ENCODE measurements around the gene MTMR3.
"Not testable (repeated sequence)": the region's sequence is repeated elsewhere in the genome, so short reads cannot be mapped to it uniquely, and the experiment has no call there.

The MTMR3 gene

GRCh38 chr22:30031328-30031727, 148.4 kb downstream of the MTMR3 start:
- no peak for DNase-seq

GRCh38 chr22:30031764-30032455, 148.9 kb downstream of the MTMR3 start:
- no peak for DNase-seq

DNA sequence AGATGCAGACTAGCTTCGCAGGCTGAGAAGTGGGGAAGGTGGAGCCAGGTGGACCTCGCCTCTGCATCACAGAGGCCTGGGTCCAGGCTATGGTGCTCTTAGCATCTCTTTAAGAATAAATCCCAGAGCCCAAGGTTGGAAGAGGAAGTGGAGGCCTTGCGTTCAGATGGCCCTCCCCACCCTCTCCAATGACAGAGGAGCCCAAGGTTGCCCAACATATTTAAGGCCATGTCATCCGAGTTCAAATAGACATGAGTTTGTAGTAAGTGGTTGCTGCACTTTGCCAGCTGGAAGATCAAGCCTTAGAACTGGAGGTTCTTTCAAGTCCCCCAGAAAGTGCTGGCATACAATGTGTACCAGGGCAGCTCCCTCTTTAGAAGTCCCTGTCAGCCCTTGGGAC, 150.2 kb downstream of the MTMR3 start:
- no peak for DNase-seq

GRCh38 chr22:30033901-30034300, 150.9 kb downstream of the MTMR3 start:
- DNase-seq, result no peak

- no peak for DNase-seq
These were observed 153.7 kb downstream of the MTMR3 start for GRCh38 chr22:30036656-30037055.

- DNase-seq, result no peak
These were observed 155.2 kb downstream of the MTMR3 start for GRCh38 chr22:30038219-30038618.

GRCh38 chr22:30040499-30041260, 157.7 kb downstream of the MTMR3 start:
- DNase-seq, result no peak

DNA sequence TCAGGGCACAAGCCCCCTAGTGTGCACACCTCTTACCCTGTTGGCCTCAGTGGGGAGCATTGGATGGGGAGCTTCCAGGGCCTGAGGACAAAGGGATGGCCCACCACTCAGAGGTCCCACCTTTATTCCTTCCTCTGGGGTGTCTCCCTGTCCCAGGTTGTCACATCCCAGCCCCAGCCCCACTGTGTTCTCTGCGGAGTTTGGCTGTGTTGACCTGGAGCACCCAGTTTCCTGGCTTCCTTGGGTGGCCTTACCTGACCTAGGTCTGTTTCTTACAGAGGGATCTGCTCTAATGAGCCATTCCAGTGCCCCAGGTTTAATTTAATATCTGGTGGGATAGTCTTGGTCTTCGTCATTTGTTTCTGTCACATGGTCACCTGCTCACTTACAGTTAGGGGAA, 158.5 kb downstream of the MTMR3 start:
- DNase-seq, result no peak

GRCh38 chr22:30041881-30042280, 158.9 kb downstream of the MTMR3 start:
- DNase-seq, result no peak

GRCh38 chr22:30043161-30043560, 160.2 kb downstream of the MTMR3 start:
- DNase-seq, result no peak

DNA sequence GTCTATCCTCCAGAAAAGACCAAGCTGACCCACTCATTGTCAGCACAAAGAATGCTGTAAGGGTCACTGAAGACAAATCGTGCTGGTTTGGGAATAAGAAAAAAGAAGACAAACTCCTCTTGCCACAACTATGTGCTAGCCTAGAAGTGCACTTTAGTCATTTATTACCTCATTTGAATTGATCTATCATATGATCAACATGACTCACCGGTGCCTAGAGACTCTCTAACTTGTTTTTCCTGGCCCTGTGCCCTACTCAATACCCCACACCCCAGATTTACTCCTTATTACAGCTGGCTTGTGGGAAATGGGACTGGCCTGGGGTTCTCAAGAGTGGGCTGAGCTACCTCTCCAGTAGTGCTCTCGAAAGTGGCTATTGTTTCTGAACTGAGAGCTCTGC, 161.4 kb downstream of the MTMR3 start:
- no peak for DNase-seq

GRCh38 chr22:30044881-30045493, 162.0 kb downstream of the MTMR3 start:
- no peak for DNase-seq

- no peak for DNase-seq
These were observed 162.5 kb downstream of the MTMR3 start for GRCh38 chr22:30045494-30045887.

- DNase-seq, result no peak
These were observed 163.1 kb downstream of the MTMR3 start for GRCh38 chr22:30045901-30046715.

DNA sequence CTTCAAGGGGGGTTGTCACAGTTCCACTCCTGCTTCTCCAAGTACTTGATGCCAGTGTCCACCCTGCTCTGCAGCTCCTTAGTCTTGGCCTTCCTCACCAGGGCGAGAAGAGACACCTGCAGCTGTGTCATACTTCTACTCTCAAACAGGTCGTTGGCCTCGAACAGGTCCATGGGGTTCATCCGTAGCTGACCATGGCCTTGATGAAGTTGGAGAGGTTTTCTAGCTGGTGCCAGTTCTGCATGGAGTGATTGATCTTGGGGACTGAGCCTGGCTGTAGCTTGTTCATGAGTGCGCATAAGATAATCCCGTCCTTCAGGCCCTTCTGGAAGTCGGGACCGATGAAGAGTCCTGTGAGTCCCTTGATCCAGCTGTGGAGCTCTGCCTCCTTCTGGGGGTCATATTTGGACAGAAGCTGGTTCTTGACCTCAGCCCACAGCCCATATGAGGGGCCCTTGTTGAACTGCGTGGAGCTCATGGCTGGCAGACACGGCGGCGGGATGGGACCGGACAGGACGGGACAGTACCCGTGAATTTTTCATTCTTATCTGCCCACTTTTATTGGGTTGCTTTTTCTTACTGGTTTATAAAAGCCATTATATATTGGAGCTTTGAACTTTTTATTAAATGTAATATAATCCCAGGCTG, 163.9 kb downstream of the MTMR3 start:
- DNase-seq, result no peak

- DNase-seq, result peak; percentile 56
These were observed 164.4 kb downstream of the MTMR3 start for GRCh38 chr22:30047364-30047738.

GRCh38 chr22:30048681-30049080, 165.7 kb downstream of the MTMR3 start:
- no peak for DNase-seq

DNA sequence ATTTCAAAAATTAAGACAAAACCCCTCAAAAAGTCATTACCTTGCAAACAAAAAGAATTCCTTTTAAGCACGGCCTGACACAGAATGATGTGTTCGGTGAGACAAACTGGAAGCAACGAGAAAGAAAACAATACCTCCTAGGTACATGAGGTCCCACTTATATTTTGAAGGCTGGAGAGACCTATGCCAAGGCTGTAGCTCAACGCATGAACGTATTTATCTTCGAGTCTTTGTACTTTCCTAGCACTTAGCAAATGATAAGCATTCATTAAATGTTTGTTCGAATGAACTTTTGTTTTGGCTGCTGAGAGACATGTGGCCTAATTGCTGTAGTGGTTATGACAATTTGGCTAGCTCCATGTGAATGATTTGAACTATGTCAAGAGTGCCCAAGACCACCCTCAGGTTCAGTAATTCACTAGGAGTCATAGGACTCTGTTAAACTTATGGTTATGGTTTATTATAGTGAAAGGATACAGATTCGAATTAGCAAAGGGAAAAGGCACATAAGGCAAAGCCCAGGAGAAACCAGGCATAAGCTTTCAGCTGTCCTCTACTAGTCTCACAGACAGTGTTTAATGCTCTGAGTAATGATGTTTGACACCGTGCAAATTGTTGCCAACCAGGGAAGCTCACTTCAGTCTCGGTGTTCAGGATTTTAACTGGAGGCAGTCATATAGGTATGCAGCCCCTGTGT, 171.2 kb downstream of the MTMR3 start:
- DNase-seq, result no peak

DNA sequence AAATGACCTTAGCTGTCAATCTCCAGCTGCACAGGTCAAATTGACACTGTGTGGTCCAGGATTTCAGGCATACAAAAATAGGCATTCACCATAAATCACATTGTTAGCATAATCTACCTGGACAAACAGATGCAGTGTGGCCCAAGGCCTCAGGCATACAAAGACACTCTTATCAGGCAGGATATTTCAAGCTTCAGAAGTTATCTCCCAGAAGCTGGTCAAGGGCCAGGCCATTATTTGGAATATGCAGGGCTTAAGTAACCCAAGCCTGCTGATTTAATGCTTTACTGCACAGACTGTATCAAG, 171.7 kb downstream of the MTMR3 start:
- no peak for DNase-seq

GRCh38 chr22:30056015-30056414, 173.0 kb downstream of the MTMR3 start:
- no peak for DNase-seq

- DNase-seq, result no peak
These were observed 174.4 kb downstream of the MTMR3 start for GRCh38 chr22:30057375-30057774.

GRCh38 chr22:30059346-30060020, 176.5 kb downstream of the MTMR3 start:
- not testable (repeated sequence) for DNase-seq
